GM18951 (cell line): Measurements from ENCODE around the gene CELSR1.
"Not testable (repeated sequence)": the region's sequence is repeated elsewhere in the genome, so short reads cannot be mapped to it uniquely, and the experiment has no call there.

Source experiments
- POLR2A ChIP-seq: IDR thresholded peaks from 4 replicates; pipeline ENCODE4 v1.6.1; 2011; ENCODE audit warnings: mild to moderate bottlenecking; ENCODE audit not compliant: insufficient read length, insufficient read depth; ENCODE audit errors: extremely low read depth
- in situ Hi-C: fragments of 300-500 bp; cut with MboI; formaldehyde crosslinking; loops from one replicate; pipeline ENCODE4 v1.12.0; 2022; ENCODE audit warnings: low sequenced_read_pairs, mixed read lengths, inconsistent platforms; ENCODE audit not compliant: unreplicated experiment

CELSR1 gene

GRCh38 chr22:46483353-46483752 lies 54.1 kb downstream of the CELSR1 start:
- no peak for TF ChIP-seq POLR2A
- in situ Hi-C loops, result no loop called here

GRCh38 chr22:46482056-46482675 lies 55.3 kb downstream of the CELSR1 start:
- no peak for TF ChIP-seq POLR2A
- in situ Hi-C loops, result no loop called here

DNA sequence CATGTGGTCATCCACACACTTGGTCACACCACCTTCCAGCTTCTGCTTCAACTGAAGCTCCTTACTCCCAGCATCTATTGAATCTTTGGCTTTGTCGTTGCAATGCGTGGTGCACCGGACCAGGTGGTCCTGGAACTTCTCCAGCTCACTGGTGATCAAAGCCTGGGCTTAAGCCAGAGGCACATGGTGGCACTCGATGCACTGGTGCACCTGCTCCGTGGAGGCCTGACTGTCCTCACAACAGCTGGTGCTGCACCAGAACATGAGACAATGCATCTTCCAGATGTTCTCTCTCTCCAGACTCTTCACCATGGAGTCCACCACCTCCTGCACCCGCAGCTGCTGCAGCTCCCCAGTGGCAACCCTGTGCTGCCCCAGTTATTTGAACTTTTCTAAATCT lies 56.0 kb downstream of the CELSR1 start:
- no peak for TF ChIP-seq POLR2A
- in situ Hi-C loops, result no loop called here

DNA sequence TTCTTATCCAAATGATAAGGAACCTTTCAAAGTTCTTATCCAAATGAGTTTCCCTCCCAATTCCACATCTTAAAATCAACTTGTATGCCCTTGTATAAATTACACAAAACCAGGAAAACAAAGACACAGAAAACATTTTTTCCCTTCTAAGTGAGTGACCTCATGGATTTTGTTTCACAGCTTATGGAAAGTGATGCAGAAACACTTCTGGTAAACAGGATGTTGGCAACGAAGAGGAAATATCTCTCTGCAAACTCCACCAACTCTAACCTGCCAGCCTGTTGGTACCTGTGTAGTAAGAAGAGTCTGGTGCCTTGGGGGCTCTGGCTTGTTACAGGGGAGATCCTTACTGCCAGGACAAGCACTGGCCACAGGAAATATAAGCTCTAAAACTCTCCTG lies 57.0 kb downstream of the CELSR1 start:
- TF ChIP-seq POLR2A, result no peak
- in situ Hi-C loops, result no loop called here

DNA sequence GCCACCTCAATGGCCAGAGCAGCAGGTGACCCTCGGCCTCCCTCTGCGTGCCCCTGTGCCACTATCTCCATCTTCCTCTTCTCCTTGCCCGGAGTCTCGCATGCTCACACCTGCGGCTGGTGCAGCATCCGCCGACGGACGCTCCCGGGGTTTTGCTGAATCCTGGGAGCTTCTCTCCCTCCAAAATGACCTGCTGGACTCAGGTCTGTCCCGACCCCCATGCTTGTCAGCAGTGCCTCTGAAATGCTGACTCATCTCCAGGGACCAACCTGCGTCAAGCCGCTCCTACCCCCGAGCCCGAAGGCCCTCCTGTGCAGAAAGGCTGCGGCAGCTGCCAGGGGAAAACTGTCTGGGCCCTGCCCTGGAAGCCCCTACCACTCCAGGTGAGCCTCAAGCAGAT lies 58.4 kb downstream of the CELSR1 start:
- in situ Hi-C loops, result no loop called here
- no peak for TF ChIP-seq POLR2A

DNA sequence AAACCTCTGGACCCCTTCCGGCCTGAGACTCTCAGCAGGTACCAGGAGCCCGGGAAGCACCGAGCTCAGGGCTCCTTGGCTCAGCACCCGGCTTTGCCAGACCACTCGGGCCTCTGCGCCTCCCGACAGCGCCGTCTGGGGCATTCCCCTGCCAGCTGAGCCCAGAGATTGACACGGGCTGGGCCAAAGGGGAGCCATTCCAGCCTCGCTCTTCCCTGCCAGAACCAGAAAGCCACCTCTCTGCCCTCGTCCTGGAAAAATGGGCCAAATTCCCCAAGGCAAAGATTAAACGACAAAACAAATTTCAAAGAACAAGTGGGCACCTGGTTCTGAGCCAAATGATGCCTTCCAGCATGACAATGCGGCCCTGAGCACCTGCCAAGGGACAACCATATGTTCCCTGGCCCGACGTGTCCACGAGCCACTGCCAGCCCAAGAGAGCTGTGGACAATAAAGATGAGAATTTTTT lies 59.3 kb downstream of the CELSR1 start:
- no peak for TF ChIP-seq POLR2A
- in situ Hi-C loops, result no loop called here

GRCh38 chr22:46476547-46476941 lies 60.9 kb downstream of the CELSR1 start:
- in situ Hi-C loops, result no loop called here
- TF ChIP-seq POLR2A, result no peak

DNA sequence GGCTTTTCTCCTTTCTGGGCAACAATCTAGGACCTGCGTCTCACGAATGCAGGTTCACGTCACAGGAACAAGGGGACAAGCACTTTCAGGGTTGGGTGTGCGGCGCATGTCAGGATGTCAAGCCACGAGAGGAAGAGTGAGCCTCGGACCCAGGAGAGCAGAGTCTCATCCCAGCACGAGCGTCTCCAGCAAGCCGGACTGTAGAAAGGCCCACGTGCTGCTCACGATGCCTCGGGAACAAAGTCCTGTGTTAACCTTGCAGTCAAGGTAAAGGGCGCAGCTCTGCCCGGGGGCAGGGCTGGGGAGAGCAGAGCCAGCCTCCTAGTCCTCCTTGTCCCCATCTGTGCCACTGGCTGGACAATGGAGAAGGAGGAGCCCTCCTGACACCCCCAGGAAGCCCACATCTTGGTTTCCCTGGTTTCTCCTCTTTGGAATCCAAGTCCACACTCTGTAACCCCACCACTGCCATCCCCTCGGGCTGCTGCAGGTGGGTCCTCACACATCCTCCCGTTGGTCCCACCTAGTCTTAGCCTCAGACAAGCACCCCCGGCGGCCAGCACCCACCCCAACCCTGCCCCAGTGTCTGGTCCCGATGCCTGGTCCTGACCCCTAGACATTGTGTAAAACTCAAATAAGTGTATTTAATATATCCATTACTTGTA lies 63.4 kb downstream of the CELSR1 start:
- TF ChIP-seq POLR2A, result no peak
- in situ Hi-C loops, result no loop called here

- TF ChIP-seq POLR2A, result no peak
- in situ Hi-C loops, result no loop called here
Measured at GRCh38 chr22:46473021-46473779, 64.2 kb downstream of the CELSR1 start.

DNA sequence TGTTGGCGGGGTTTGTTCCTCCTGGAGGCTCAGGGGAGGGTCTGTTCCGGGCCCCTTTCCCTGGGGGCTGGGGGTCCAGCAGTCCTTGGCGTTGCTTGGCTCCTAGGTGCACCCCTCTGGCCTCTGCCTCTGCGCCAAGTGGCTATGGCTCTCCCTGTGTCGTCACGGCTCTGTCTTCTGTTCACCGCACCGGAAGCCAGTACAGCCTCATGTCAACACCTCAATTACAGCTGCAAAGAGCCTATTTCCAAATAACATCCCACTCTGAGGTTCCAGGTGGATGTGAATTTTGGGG lies 64.8 kb downstream of the CELSR1 start:
- in situ Hi-C loops, result no loop called here
- no peak for TF ChIP-seq POLR2A

- in situ Hi-C loops, result no loop called here
- TF ChIP-seq POLR2A, result no peak
Measured at GRCh38 chr22:46471901-46472721, 65.3 kb downstream of the CELSR1 start.

DNA sequence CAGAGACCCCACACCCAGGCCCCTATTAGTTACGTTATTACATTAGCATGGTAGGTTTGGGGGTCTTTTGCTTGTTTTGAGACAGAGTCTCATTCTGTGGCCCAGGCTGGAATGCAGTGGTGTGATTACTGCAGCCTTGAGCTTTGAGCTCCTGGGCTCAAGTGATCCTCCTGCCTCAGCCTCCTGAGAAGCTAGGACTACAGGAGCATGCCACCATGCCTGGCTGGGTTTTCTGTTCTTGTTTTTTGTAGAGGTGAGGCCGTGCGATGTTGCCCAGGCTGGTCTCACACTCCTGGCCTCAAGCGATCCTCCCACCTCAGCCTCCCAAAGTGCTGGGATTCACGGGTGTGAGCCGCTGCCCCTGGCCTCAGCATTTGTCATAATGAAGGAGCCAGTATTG lies 66.1 kb downstream of the CELSR1 start:
- in situ Hi-C loops, result not testable (repeated sequence)

DNA sequence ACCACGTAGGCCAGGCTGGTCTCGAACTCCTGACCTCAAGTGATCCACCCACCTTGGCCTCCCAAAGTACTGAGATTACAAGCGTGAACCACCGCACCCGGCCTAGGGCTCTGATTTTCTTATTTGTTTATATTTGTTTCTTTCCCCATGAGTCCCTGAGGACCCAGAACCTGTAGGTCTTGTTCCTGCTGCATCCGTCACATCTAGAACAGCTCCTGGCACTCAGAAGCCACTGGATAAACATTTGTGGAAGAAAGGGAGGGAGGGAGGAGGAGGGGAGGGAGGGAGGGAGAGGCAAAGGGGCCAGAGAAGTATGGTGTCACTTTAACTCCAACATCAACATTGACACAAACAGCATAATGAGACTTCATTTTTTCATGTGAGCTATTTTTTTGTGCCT lies 67.7 kb downstream of the CELSR1 start:
- in situ Hi-C loops, result no loop called here
- no peak for TF ChIP-seq POLR2A
